HL-60 (cell line): ENCODE measurements around the gene TDRD3.

ENCODE experiments used
- DNase-seq, 2 experiments: peaks; one replicate each; pipeline ENCODE4 v3.0.0-alpha.2; 2010 to 2020; ENCODE audit warnings: low read depth in 1 of 2, low spot score in 1 of 2
- H3K27ac ChIP-seq: fragments of 250-450 bp; sonication (Bioruptor Pico); replicated peaks from 2 replicates; pipeline ENCODE4 v1.5.1; 2020; ENCODE audit warnings: mild to moderate bottlenecking, moderate library complexity
- H3K27me3 ChIP-seq: fragments of 250-450 bp; sonication (Bioruptor Pico); 2 replicates; pipeline ENCODE4 v1.5.1; 2021; ENCODE audit warnings: mild to moderate bottlenecking, moderate library complexity; ENCODE audit not compliant: insufficient read depth, poor library complexity, severe bottlenecking
- H3K4me3 ChIP-seq: replicated peaks from 2 replicates; pipeline ENCODE4 v1.5.1; 2011; ENCODE audit warnings: mild to moderate bottlenecking, control low read depth, low read length; ENCODE audit not compliant: insufficient read depth
- GABPA ChIP-seq: IDR thresholded peaks from 2 replicates; pipeline ENCODE4 v1.6.1; 2012; ENCODE audit warnings: low read depth
- POLR2AphosphoS5 ChIP-seq: IDR thresholded peaks from 2 replicates; pipeline ENCODE4 v1.6.1; 2012; ENCODE audit warnings: low read depth
- SPI1 ChIP-seq: IDR thresholded peaks from 2 replicates; pipeline ENCODE4 v1.6.1; 2012; ENCODE audit warnings: low read depth, mild to moderate bottlenecking, borderline replicate concordance
- TF ChIP-seq, protein P1 (sequence below): IDR thresholded peaks from one replicate; pipeline ENCODE4 v1.5.1; 2011; ENCODE audit warnings: low read length, control low read depth, inconsistent platforms; ENCODE audit not compliant: insufficient read depth
- TF ChIP-seq, protein P2 (sequence below): IDR thresholded peaks from 2 replicates; pipeline ENCODE4 v1.6.1; 2012; ENCODE audit warnings: low read depth; ENCODE audit not compliant: insufficient replicate concordance

The TDRD3 gene

DNA sequence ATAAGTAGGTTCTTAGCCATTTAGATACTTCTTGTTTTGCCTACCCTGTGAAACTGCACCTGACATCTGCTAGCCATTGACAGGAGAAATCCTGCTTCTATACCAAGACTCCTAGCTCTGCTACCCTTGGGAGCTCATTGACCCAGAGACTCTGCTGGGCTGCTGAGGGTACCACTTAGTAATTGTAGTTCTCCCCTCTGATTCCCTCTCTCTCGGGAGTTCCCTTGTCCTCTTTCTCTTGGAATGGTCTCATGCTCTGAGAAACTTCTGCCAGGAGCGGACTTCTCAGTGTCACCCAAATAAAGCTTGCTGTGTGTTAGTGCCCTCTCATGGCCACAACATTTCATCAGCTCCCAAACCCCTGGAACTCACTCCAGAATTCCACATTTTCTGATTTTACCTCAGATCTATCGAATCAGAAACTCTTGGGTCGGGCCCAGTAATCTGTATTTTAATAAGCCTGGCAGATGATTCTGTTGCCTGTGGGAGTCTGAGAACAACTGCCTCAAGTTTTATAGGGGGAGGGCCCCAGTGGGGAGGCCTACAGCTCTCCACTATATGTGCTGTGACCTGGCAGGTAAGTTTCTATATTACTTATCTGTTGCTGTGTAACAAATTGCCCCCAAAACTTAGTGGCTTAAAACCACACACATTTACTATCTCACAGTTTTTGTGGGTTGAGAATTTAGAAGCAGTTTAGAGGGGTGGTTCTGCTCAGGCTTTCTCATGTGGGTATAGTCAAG is 221.1 kb downstream of the TDRD3 start:
- Histone ChIP-seq H3K27ac (no peak overlapping the region), H3K27me3 (no peaks in the 10 kb centered on the region), H3K4me3 (no peak overlapping the region)
- DNase-seq = peak in 1 of 2 experiments; percentile 34
- no peak for TF ChIP-seq SPI1
- TF ChIP-seq, protein P1, sequence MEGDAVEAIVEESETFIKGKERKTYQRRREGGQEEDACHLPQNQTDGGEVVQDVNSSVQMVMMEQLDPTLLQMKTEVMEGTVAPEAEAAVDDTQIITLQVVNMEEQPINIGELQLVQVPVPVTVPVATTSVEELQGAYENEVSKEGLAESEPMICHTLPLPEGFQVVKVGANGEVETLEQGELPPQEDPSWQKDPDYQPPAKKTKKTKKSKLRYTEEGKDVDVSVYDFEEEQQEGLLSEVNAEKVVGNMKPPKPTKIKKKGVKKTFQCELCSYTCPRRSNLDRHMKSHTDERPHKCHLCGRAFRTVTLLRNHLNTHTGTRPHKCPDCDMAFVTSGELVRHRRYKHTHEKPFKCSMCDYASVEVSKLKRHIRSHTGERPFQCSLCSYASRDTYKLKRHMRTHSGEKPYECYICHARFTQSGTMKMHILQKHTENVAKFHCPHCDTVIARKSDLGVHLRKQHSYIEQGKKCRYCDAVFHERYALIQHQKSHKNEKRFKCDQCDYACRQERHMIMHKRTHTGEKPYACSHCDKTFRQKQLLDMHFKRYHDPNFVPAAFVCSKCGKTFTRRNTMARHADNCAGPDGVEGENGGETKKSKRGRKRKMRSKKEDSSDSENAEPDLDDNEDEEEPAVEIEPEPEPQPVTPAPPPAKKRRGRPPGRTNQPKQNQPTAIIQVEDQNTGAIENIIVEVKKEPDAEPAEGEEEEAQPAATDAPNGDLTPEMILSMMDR = no peak
- TF ChIP-seq GABPA = no peak
- no peak for TF ChIP-seq POLR2AphosphoS5
- TF ChIP-seq, protein P2, sequence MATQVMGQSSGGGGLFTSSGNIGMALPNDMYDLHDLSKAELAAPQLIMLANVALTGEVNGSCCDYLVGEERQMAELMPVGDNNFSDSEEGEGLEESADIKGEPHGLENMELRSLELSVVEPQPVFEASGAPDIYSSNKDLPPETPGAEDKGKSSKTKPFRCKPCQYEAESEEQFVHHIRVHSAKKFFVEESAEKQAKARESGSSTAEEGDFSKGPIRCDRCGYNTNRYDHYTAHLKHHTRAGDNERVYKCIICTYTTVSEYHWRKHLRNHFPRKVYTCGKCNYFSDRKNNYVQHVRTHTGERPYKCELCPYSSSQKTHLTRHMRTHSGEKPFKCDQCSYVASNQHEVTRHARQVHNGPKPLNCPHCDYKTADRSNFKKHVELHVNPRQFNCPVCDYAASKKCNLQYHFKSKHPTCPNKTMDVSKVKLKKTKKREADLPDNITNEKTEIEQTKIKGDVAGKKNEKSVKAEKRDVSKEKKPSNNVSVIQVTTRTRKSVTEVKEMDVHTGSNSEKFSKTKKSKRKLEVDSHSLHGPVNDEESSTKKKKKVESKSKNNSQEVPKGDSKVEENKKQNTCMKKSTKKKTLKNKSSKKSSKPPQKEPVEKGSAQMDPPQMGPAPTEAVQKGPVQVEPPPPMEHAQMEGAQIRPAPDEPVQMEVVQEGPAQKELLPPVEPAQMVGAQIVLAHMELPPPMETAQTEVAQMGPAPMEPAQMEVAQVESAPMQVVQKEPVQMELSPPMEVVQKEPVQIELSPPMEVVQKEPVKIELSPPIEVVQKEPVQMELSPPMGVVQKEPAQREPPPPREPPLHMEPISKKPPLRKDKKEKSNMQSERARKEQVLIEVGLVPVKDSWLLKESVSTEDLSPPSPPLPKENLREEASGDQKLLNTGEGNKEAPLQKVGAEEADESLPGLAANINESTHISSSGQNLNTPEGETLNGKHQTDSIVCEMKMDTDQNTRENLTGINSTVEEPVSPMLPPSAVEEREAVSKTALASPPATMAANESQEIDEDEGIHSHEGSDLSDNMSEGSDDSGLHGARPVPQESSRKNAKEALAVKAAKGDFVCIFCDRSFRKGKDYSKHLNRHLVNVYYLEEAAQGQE = no peak

DNA sequence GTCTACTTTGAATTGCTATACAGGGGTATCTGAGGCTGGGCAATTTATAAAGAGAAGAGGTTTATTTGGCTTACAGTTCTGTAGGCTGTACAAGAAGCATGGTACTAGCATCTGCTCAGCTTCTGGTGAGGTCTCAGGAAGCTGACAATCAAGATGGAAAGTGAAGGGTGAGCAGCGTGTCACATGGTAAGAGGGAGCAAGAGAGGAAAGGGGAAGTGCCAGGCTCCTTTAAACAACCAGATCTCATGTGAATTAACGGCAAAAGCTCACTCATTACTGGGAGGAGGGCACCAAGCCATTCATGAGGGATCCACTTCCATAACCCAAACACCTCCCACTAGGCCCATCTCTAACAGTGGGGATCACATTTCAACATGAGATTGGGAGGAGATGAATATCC is 222.4 kb downstream of the TDRD3 start:
- no peak overlapping the region for H3K27ac ChIP-seq
- peak in 1 of 2 experiments; percentile 53 for DNase-seq
- TF ChIP-seq GABPA (no peak), POLR2AphosphoS5 (no peak), SPI1 (peak; percentile 91)
- TF ChIP-seq, protein P1 = no peak
- TF ChIP-seq, protein P2 = no peak
- H3K27me3 ChIP-seq = no peaks in the 10 kb centered on the region
- H3K4me3 ChIP-seq = no peak overlapping the region

DNA sequence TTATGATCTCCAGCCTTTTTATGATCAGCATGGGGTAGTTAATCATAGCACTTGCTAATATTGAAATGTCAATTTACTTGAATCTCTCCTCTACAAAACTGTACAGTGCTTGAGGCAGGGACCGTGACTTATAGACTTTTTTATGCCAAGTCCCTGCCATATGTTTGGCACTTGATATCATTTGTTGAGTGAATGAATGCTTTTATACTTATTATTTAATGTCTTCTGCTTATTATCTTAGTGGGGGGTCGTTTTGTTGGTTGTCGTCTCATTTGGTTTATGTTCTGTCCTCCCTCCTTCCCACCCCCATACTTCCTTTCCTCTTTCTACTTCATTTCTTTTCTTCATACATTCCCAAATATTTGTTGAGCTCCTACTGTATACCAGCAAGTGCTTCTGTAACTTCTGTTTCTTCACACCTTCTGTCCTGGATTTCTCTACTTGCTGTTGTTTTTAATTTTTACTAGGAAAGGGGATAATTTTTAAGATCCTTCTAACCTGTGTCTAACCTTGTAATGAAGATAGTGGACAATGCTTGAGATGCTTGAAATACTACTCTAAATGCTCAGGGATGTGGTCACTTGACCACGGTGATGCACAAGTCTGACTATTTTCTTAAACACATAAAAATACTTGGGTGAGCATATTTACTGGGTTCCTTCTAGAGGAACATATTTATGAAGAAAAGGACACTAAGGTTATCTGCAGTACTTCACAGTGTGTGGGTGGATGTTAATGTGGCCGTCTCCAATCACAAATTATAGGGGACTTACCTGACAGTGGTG is 223.8 kb downstream of the TDRD3 start:
- DNase-seq = no peak
- Histone ChIP-seq H3K27ac (no peak overlapping the region), H3K27me3 (no peaks in the 10 kb centered on the region), H3K4me3 (no peak overlapping the region)
- TF ChIP-seq POLR2AphosphoS5 (no peak), SPI1 (no peak), GABPA (no peak)
- TF ChIP-seq, protein P2 = no peak
- TF ChIP-seq, protein P1 = no peak
